Progenitor cell of endocrine pancreas (in vitro differentiated cells): Measurements from ENCODE around the gene EYS. TPM values are rescaled to one million over a fixed set of nuclear protein-coding genes. Genes with fewer than 3 reads are reported as not detected.

Experiments used
- DNase-seq: peaks from one replicate; pipeline ENCODE4 v3.0.0; 2021; ENCODE audit warnings: low spot score; ENCODE audit not compliant: unreplicated experiment
- H3K27ac Mint-ChIP-seq: 2 replicates; pipeline ENCODE4 v1.8.0; 2021; ENCODE audit warnings: mild to moderate bottlenecking, moderate library complexity, mixed read lengths
- H3K27me3 Mint-ChIP-seq: 2 replicates; pipeline ENCODE4 v1.8.0; 2021; ENCODE audit warnings: mixed read lengths
- H3K36me3 Mint-ChIP-seq: 2 replicates; pipeline ENCODE4 v1.8.0; 2022; ENCODE audit warnings: mixed read lengths; ENCODE audit not compliant: insufficient read depth
- H3K4me1 Mint-ChIP-seq: 2 replicates; pipeline ENCODE4 v1.8.0; 2021; ENCODE audit warnings: low read depth, mixed read lengths
- H3K4me3 Mint-ChIP-seq: 2 replicates; pipeline ENCODE4 v1.8.0; 2021; ENCODE audit warnings: low read depth, mild to moderate bottlenecking, moderate library complexity, mixed read lengths
- H3K9me3 Mint-ChIP-seq: 2 replicates; pipeline ENCODE4 v1.8.0; 2021; ENCODE audit warnings: low read depth, mixed read lengths
- total RNA-seq: library from RNA; stranded (reverse); gene quantifications from 2 replicates; pipeline ENCODE4 v1.2.1, GENCODE V29; 2021
- TF ChIP-seq, protein P1 (sequence below): fragments of 200-600 bp; sonication (generic); IDR thresholded peaks from one replicate; pipeline ENCODE4 v1.5.0; 2021; ENCODE audit warnings: antibody characterized with exemption, mild to moderate bottlenecking; ENCODE audit not compliant: unreplicated experiment

Gene EYS
- total RNA-seq, 1 donor from 2014 or later = 0.46 TPM

DNA sequence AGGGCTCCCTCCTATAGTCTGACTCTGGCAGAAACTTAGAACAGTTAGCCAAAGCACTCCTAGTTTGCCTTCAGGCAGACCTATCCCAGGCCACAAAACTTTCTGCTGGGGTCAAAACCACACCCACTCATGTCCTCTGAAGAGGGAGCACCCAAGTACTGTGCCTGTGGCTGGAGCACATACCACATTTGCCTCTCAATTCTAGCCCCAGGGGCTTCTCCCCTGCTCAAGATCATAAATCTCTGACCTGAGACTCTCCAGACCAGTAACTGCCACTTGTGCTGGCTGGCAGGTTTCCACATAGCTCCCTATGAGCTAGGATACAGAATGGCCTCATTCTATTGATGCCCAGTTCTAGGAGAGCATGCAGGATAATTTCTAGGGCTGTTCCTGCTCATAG is 781.0 kb downstream of the EYS start:
- Mint-ChIP-seq H3K4me1 (peaks cover 5% of the 10 kb centered on the region), H3K9me3 (peaks cover 4% of the 10 kb centered on the region), H3K4me3 (no peak overlapping the region), H3K27ac (no peak overlapping the region), H3K36me3 (no peaks in the 10 kb centered on the region), H3K27me3 (no peaks in the 10 kb centered on the region)
- DNase-seq = no peak
- TF ChIP-seq, protein P1, sequence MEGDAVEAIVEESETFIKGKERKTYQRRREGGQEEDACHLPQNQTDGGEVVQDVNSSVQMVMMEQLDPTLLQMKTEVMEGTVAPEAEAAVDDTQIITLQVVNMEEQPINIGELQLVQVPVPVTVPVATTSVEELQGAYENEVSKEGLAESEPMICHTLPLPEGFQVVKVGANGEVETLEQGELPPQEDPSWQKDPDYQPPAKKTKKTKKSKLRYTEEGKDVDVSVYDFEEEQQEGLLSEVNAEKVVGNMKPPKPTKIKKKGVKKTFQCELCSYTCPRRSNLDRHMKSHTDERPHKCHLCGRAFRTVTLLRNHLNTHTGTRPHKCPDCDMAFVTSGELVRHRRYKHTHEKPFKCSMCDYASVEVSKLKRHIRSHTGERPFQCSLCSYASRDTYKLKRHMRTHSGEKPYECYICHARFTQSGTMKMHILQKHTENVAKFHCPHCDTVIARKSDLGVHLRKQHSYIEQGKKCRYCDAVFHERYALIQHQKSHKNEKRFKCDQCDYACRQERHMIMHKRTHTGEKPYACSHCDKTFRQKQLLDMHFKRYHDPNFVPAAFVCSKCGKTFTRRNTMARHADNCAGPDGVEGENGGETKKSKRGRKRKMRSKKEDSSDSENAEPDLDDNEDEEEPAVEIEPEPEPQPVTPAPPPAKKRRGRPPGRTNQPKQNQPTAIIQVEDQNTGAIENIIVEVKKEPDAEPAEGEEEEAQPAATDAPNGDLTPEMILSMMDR = no peak

DNA sequence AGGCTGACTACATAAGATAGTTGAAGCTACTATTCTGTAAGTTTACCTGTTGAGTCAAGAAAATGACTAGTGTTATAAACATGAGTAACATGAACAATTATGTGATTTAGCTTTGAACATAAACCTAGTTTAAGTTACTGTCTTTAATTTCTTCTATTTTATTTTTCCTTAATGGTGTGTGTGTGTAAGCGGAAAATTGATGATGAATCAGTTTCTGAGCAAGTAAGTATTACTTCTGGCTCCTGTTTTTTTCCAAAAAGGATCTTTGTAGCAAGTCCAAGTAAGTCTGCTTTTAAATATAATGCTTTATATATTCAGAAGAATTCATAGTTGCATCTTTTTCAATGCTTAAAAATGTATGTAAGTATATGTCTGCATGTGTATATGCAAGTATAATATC is 786.8 kb downstream of the EYS start:
- no peaks in the 10 kb centered on the region for H3K27me3 Mint-ChIP-seq
- TF ChIP-seq, protein P1 = no peak
- DNase-seq = no peak
- H3K4me1 Mint-ChIP-seq = peaks cover 1% of the 10 kb centered on the region
- no peak overlapping the region for H3K4me3 Mint-ChIP-seq
- H3K36me3 Mint-ChIP-seq = no peaks in the 10 kb centered on the region
- H3K9me3 Mint-ChIP-seq = peaks cover 4% of the 10 kb centered on the region
- no peak overlapping the region for H3K27ac Mint-ChIP-seq

DNA sequence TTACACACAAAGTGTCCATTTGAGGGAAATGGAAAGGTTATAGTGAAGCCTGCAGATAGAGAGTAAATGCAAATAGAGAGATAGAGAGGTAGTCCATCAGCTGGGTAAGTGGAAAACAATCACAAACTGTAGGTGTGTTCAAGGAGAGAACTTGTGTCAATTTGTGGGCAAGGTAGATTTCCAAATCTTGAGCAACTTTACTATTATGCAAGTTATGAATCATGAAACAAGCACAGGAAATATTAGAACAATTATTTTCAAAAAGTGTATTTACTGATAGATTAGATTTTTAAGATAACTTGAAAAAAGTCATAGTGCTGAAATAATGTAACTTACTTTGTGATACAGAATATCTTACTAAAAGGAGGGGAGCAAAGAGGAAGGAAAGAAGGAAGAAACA is 792.9 kb downstream of the EYS start:
- Mint-ChIP-seq H3K27me3 (no peaks in the 10 kb centered on the region), H3K9me3 (no peaks in the 10 kb centered on the region)
- TF ChIP-seq, protein P1 = no peak

DNA sequence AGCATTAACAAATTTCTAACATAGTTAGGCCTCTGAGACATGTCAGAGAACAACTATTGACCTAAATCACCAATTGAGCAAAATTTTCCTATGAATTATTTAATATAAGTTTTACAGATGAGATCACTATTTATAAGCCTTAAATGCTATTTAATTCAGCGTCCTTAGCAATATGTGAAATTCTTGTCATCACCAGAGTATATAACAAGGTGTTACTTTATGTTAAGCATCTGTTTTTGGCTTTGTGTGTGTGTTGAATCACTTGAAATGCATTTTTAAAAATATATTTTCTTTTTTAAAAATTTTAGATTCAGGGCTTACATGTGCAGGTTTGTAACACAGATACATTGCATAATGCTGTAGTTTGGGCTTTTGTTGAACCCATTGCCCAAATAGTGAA is 794.1 kb downstream of the EYS start:
- H3K4me1 Mint-ChIP-seq = no peaks in the 10 kb centered on the region
- no peaks in the 10 kb centered on the region for H3K9me3 Mint-ChIP-seq
- DNase-seq = no peak
- H3K27ac Mint-ChIP-seq = no peak overlapping the region
- no peaks in the 10 kb centered on the region for H3K36me3 Mint-ChIP-seq
- TF ChIP-seq, protein P1 = no peak
- H3K4me3 Mint-ChIP-seq = no peak overlapping the region
- H3K27me3 Mint-ChIP-seq = no peaks in the 10 kb centered on the region

More for the DNA sequence above, 792.9 kb downstream of the EYS start:
- no peaks in the 10 kb centered on the region for H3K36me3 Mint-ChIP-seq
- no peak for DNase-seq
- H3K27ac Mint-ChIP-seq = no peak overlapping the region
- H3K4me3 Mint-ChIP-seq = no peak overlapping the region
- H3K4me1 Mint-ChIP-seq = no peaks in the 10 kb centered on the region

DNA sequence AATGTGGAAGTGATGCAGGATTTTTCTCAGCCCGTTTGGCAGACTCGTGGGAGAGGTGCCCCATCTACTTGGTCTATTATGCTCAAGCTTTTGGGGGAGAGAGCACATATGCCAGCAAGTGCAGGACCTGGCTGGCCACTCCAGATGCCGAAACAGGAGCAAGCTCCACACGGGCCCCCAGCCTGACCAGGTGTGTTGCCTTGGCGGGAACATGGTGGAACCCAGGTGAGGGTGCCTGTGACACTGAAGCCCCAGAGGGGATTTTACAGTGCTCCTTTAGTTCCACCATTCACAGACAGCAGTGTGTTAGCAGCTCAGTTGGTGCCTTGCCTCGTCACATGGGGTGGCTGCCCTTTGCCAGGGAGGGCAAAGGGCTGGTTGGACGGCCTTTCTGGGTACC is 798.9 kb downstream of the EYS start:
- Mint-ChIP-seq H3K9me3 (no peaks in the 10 kb centered on the region), H3K36me3 (no peaks in the 10 kb centered on the region), H3K4me3 (no peak overlapping the region), H3K4me1 (no peaks in the 10 kb centered on the region), H3K27me3 (no peaks in the 10 kb centered on the region), H3K27ac (no peak overlapping the region)
- DNase-seq = no peak
- TF ChIP-seq, protein P1 = no peak
